Neutrophil (primary cell): ENCODE data around the gene AP3B1.

Source experiments
- H3K27ac ChIP-seq: fragments of 200-600 bp; sonication (generic); 2 replicates; pipeline ENCODE4 v1.5.1; 2016; ENCODE audit warnings: mild to moderate bottlenecking, moderate library complexity
- H3K27me3 ChIP-seq: fragments of 200-600 bp; sonication (generic); 2 replicates; pipeline ENCODE4 v1.6.0; 2016; ENCODE audit warnings: mild to moderate bottlenecking
- H3K36me3 ChIP-seq: fragments of 200-600 bp; sonication (generic); 2 replicates; pipeline ENCODE4 v1.5.1; 2017
- H3K4me1 ChIP-seq, 2 experiments: fragments of 200-600 bp in 1 of 2; sonication (generic) in 1 of 2; 1 replicate in 1 of 2; 2 replicates in 1 of 2; pipeline versions ENCODE4 v1.5.1 to v1.6.1; 2013 to 2016; ENCODE audit warnings: low read depth in 1 of 2, low read length in 1 of 2, mild to moderate bottlenecking in 1 of 2, moderate library complexity in 1 of 2; ENCODE audit not compliant: control insufficient read depth in 1 of 2, insufficient read depth in 1 of 2
- H3K4me3 ChIP-seq, 2 experiments: fragments of 200-600 bp in 1 of 2; sonication (generic) in 1 of 2; 1 replicate in 1 of 2; 2 replicates in 1 of 2; pipeline ENCODE4 v1.5.1; 2013 to 2016; ENCODE audit warnings: low read depth in 1 of 2, low read length in 1 of 2, mild to moderate bottlenecking in 1 of 2, moderate library complexity in 1 of 2
- H3K9me3 ChIP-seq: fragments of 200-600 bp; sonication (generic); 2 replicates; pipeline ENCODE4 v1.5.1; 2016
- TF ChIP-seq, protein P1 (sequence below): fragments of 200-600 bp; sonication (generic); IDR thresholded peaks from 2 replicates; pipeline ENCODE4 v1.5.1; 2016; ENCODE audit warnings: antibody characterized with exemption

AP3B1 gene

DNA sequence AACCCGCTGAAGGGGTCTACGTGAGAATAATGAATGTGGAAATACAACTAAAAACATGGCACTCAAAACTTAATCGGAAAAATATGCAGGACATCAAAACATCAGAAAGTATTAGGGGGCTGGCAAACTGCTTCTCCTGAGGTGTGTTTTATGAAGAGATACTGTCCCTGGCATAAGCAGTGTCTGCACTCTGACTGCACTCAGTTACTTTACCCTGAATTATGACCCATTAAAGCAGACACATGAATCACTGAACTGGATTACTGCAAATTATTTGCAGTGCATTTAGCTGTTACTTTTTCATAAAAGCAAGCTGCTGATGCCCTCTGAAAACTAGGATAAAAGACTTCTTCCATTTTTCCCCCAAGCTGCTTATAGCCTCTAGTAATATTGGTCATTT is 164.9 kb downstream of the AP3B1 start:
- TF ChIP-seq, protein P1, sequence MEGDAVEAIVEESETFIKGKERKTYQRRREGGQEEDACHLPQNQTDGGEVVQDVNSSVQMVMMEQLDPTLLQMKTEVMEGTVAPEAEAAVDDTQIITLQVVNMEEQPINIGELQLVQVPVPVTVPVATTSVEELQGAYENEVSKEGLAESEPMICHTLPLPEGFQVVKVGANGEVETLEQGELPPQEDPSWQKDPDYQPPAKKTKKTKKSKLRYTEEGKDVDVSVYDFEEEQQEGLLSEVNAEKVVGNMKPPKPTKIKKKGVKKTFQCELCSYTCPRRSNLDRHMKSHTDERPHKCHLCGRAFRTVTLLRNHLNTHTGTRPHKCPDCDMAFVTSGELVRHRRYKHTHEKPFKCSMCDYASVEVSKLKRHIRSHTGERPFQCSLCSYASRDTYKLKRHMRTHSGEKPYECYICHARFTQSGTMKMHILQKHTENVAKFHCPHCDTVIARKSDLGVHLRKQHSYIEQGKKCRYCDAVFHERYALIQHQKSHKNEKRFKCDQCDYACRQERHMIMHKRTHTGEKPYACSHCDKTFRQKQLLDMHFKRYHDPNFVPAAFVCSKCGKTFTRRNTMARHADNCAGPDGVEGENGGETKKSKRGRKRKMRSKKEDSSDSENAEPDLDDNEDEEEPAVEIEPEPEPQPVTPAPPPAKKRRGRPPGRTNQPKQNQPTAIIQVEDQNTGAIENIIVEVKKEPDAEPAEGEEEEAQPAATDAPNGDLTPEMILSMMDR, result no peak
- H3K27ac ChIP-seq, result no peak overlapping the region
- H3K27me3 ChIP-seq, result no peaks in the 10 kb centered on the region
- no peaks in the 10 kb centered on the region for H3K9me3 ChIP-seq
- no peak overlapping the region for H3K4me3 ChIP-seq
- H3K36me3 ChIP-seq, result peaks cover 18% of the 10 kb centered on the region
- no peaks in the 10 kb centered on the region for H3K4me1 ChIP-seq

DNA sequence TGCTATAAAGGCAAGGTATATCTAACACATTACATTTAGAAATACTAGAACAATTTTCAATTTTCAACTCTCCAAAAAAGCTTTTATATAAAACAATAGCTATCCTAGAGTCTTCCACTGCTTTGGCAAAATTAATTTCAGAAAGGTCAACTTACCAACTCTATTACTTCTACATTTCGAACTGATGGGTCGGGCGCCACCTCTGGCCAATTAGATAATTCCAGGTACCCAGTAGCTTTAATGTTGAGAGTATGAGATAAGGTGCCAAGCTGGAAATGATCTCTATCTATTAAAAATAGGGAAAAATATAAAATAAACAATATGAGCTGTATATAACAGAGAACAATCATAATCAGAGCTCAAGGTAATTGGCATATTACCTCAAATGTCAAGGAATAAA is 166.6 kb downstream of the AP3B1 start:
- H3K27me3 ChIP-seq, result no peaks in the 10 kb centered on the region
- H3K4me1 ChIP-seq, result no peaks in the 10 kb centered on the region
- no peak overlapping the region for H3K27ac ChIP-seq
- H3K36me3 ChIP-seq, result peaks cover 18% of the 10 kb centered on the region
- TF ChIP-seq, protein P1, result no peak
- H3K9me3 ChIP-seq, result no peaks in the 10 kb centered on the region
- H3K4me3 ChIP-seq, result no peak overlapping the region

DNA sequence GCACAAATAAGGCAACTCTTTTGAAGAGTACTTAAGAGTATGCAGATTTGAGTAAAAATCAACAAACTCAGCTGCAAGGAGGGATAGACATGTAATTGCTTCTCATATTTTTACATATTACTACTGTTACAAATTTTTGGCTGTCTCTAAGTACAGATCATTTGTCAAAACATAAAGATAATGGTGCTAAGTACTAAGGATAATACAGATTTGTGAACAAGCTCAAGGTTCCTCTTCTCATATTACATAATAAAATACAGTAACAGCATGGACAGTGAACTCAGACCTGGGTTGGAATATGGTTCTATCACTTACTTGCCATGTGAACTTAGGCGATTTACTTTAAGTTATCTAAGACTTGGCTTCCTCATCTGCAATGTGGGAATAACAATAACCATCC is 168.0 kb downstream of the AP3B1 start:
- TF ChIP-seq, protein P1, result no peak
- Histone ChIP-seq H3K4me3 (no peak overlapping the region), H3K9me3 (no peaks in the 10 kb centered on the region), H3K27me3 (no peaks in the 10 kb centered on the region), H3K4me1 (no peaks in the 10 kb centered on the region), H3K36me3 (peaks cover 18% of the 10 kb centered on the region), H3K27ac (no peak overlapping the region)

DNA sequence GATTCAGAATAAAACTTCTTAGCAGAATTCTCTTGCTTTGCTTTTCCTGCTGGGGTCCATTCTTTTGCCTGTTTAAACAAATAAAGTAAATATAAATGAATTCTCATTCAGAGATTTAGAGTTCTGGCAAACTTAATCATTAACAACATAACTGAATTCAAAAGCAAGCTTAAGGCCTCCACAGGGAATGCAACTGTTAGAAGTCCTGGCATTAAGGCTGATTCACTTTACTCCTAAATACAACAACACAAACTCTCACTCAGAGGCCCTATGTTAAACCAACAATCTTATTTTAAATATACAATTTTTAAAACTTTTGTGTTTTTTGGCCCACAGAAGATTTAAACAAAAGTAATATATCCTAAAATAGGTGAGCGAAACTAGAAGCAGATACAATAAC is 178.3 kb downstream of the AP3B1 start:
- H3K27me3 ChIP-seq, result no peaks in the 10 kb centered on the region
- TF ChIP-seq, protein P1, result no peak
- H3K27ac ChIP-seq, result no peak overlapping the region
- H3K4me3 ChIP-seq, result no peak overlapping the region
- H3K36me3 ChIP-seq, result peaks cover 51% of the 10 kb centered on the region
- no peaks in the 10 kb centered on the region for H3K9me3 ChIP-seq
- no peaks in the 10 kb centered on the region for H3K4me1 ChIP-seq

DNA sequence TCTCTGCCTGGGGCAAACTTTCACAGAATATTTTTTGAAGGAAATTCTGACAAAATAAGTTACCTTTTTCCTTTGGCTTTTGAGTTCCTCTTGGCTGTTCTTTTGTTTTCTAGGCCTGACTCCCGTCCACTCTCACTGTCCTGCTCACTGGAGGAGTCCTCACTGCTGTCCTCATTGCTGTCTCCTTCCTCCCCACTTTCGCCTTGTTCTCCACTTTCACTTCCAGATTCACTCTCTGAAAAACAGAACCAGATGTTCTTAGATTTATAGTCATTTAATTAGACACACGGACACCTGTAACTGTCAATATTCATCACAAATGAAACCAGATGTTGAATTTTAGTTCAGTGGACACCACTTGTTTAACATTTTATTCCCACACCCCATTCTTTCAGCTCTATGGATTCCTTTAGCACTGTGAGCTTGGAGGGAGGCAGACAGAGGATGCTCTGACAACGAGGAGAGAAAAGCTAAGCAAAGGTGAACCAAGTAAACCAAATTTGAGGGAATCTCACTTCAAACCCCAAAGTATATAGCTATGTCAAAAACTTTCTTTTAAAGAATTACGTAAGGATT is 180.7 kb downstream of the AP3B1 start:
- H3K4me3 ChIP-seq, result no peak overlapping the region
- H3K36me3 ChIP-seq, result peaks cover 67% of the 10 kb centered on the region
- no peaks in the 10 kb centered on the region for H3K4me1 ChIP-seq
- TF ChIP-seq, protein P1, result no peak
- no peaks in the 10 kb centered on the region for H3K9me3 ChIP-seq
- H3K27ac ChIP-seq, result no peak overlapping the region
- no peaks in the 10 kb centered on the region for H3K27me3 ChIP-seq

DNA sequence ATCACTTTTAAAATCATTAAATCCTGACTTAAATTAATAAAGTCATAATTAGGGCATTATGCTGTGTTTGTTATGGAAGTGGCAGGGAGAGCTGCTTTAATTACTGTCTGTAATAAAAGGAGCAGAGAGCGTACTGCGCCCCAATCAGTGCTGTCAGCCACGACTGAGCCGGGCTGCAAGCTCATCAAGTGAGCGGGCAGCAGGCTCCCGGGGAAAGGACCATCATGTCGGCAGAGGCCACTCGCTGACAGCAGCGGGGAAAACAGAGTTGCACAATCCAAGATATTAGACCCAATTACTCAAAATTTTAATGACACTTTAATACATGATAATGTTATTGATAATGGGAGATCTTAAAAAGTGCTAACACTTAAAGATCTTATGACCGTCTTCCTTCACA is 181.6 kb downstream of the AP3B1 start:
- Histone ChIP-seq H3K9me3 (no peaks in the 10 kb centered on the region), H3K27ac (no peak overlapping the region), H3K4me3 (no peak overlapping the region), H3K4me1 (no peaks in the 10 kb centered on the region), H3K27me3 (no peaks in the 10 kb centered on the region), H3K36me3 (peaks cover 65% of the 10 kb centered on the region)
- TF ChIP-seq, protein P1, result no peak
